Activated naive CD4-positive, alpha-beta T cell (primary cell): ENCODE data around the gene MYO7A.

Source experiments
- DNase-seq, 4 experiments: peaks; one replicate each; lab custom pipeline; 2025; lab: John Stamatoyannopoulos, UW

MYO7A gene

GRCh38 chr11:77184136-77184860 is 56.3 kb downstream of the MYO7A start:
- no peak for DNase-seq

GRCh38 chr11:77186302-77186701 is 58.3 kb downstream of the MYO7A start:
- DNase-seq = no peak

GRCh38 chr11:77187111-77187750 is 59.2 kb downstream of the MYO7A start:
- DNase-seq = no peak

GRCh38 chr11:77187776-77188632 is 60.0 kb downstream of the MYO7A start:
- DNase-seq = peak in 3 of 4 experiments; percentile 13 to 45 (median 25)

GRCh38 chr11:77188633-77189491 is 60.8 kb downstream of the MYO7A start:
- DNase-seq = no peak

GRCh38 chr11:77189588-77190210 is 61.7 kb downstream of the MYO7A start:
- DNase-seq = no peak

GRCh38 chr11:77190331-77191075 is 62.5 kb downstream of the MYO7A start:
- DNase-seq = no peak

- no peak for DNase-seq
Observed at GRCh38 chr11:77191429-77191822, 63.4 kb downstream of the MYO7A start.

- DNase-seq = peak in 1 of 4 experiments; percentile 29
Observed at GRCh38 chr11:77191823-77192495, 63.9 kb downstream of the MYO7A start.

GRCh38 chr11:77193167-77193566 is 65.1 kb downstream of the MYO7A start:
- DNase-seq = no peak

- no peak for DNase-seq
Observed at GRCh38 chr11:77193911-77194830, 66.1 kb downstream of the MYO7A start.

GRCh38 chr11:77195071-77195755 is 67.2 kb downstream of the MYO7A start:
- DNase-seq = no peak

- no peak for DNase-seq
Observed at GRCh38 chr11:77196961-77197360, 68.9 kb downstream of the MYO7A start.

GRCh38 chr11:77197626-77198320 is 69.7 kb downstream of the MYO7A start:
- no peak for DNase-seq

- DNase-seq = no peak
Observed at GRCh38 chr11:77198440-77198849, 70.4 kb downstream of the MYO7A start.

GRCh38 chr11:77199137-77199745 is 71.2 kb downstream of the MYO7A start:
- no peak for DNase-seq
